AG04450 (cell line): Measurements from ENCODE around the gene STK38L. TPM values are rescaled to one million over a fixed set of nuclear protein-coding genes. Genes with fewer than 3 reads are reported as not detected.

ENCODE experiments used
- CTCF ChIA-PET: fragments of 300-600, 350-600 bp; formaldehyde crosslinking; extraction: SDS; loops from one replicate; lab custom pipeline; 2022; ENCODE audit warnings: antibody characterized with exemption, inconsistent platforms; lab: Charles Lee
- POLR2A ChIA-PET: fragments of 350-600 bp; formaldehyde crosslinking; extraction: SDS; loops from one replicate; lab custom pipeline; 2021; ENCODE audit warnings: antibody characterized with exemption, inconsistent platforms; lab: Yijun Ruan, JAX
- DNase-seq: peaks from one replicate; pipeline ENCODE4 v3.0.0-alpha.2; 2011; ENCODE audit warnings: low read depth, low spot score
- H3K27ac ChIP-seq: one replicate; pipeline ENCODE4 v1.5.1; 2012; ENCODE audit warnings: low read depth, low read length, control low read depth
- H3K27me3 ChIP-seq: one replicate; pipeline ENCODE4 v1.6.0; 2012; ENCODE audit warnings: low read length; ENCODE audit not compliant: control insufficient read depth, insufficient read depth
- H3K4me3 ChIP-seq: 2 replicates; pipeline ENCODE4 v1.5.1; 2011; ENCODE audit warnings: mild to moderate bottlenecking, low read depth, low read length, control low read depth
- H3K9me3 ChIP-seq: 2 replicates; pipeline ENCODE4 v1.5.1; 2012; ENCODE audit warnings: low read length; ENCODE audit not compliant: control insufficient read depth, insufficient read depth
- polyA plus RNA-seq: library from polyadenylated mRNA; depleted of rRNA; stranded (reverse); fragments of >200 nt; gene quantifications from 2 replicates; pipeline ENCODE4 v1.2.3, GENCODE V29; 2011
- TF ChIP-seq, protein P1 (sequence below): IDR thresholded peaks from 2 replicates; pipeline ENCODE4 v1.5.1; 2011; ENCODE audit warnings: low read depth, low read length, control low read depth, inconsistent platforms

STK38L gene
- polyA plus RNA-seq, 1 experiment, result 18.4 TPM

DNA sequence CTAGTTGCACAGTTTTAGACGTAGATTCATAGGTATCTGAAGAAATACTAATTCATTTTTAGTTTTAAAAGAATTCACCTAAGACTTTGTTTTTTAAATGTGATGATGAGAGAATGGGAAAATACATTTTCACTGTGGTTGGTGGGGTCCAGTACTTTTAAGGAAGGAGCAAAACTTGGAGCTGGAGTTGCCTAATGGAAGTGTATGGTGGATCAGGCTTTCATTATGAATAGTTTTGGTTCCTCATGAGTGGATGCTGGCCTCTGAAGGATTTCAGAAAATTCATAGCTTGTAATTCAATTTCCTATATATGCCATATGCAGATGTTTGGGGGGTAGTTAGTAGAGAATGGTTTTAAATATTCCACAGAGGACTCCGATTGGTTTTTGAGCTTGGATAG lies 27.1 kb downstream of the STK38L start:
- ChIA-PET CTCF (interaction anchor here (1.1 kb wide), 2 partner anchors 8 to 129 kb away, joined by 3 read pairs; no protein-coding TSS in a partner anchor), POLR2A (no interaction called here)
- H3K4me3 ChIP-seq, result no peak overlapping the region
- TF ChIP-seq, protein P1, sequence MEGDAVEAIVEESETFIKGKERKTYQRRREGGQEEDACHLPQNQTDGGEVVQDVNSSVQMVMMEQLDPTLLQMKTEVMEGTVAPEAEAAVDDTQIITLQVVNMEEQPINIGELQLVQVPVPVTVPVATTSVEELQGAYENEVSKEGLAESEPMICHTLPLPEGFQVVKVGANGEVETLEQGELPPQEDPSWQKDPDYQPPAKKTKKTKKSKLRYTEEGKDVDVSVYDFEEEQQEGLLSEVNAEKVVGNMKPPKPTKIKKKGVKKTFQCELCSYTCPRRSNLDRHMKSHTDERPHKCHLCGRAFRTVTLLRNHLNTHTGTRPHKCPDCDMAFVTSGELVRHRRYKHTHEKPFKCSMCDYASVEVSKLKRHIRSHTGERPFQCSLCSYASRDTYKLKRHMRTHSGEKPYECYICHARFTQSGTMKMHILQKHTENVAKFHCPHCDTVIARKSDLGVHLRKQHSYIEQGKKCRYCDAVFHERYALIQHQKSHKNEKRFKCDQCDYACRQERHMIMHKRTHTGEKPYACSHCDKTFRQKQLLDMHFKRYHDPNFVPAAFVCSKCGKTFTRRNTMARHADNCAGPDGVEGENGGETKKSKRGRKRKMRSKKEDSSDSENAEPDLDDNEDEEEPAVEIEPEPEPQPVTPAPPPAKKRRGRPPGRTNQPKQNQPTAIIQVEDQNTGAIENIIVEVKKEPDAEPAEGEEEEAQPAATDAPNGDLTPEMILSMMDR, result no peak
- H3K27ac ChIP-seq, result no peak overlapping the region
- DNase-seq, result no peak
- H3K9me3 ChIP-seq, result no peaks in the 10 kb centered on the region
- no peaks in the 10 kb centered on the region for H3K27me3 ChIP-seq

DNA sequence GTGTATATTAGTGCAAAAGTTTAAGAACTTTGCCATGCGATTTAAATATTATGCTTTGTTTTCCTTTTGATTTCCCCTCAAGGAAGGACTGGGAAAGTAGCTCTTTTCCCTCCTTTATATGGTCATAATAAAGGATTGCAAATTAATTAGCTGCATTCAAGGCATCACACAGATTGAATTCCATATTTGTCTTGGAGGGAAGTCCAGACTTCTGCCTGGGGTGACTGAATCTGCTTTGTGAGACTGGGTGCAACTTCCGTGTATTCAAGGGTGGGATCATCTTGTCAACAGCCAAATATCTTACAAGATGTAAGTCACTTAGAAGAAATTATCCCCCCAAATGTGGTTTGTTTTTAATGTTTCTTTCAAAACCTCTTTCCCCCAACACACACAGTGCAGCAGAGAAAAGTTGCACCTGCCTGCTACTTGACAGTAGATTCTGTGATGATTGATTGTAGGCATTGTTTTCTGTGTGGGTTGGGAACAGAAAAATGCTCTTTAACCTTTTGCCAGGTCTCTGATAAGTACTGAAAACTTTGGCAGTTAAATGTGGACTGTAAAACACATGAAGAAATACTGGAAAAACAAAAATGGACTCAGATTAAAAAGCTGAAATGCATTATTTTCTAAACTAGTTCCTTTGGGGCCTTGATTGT lies 28.4 kb downstream of the STK38L start:
- DNase-seq, result no peak
- Histone ChIP-seq H3K27me3 (no peaks in the 10 kb centered on the region), H3K27ac (no peak overlapping the region), H3K4me3 (no peak overlapping the region), H3K9me3 (no peaks in the 10 kb centered on the region)
- TF ChIP-seq, protein P1, result no peak
- ChIA-PET POLR2A (no interaction called here), CTCF (interaction anchor here (1.0 to 1.2 kb wide), 2 partner anchors 34 to 257 kb away, joined by 3 to 4 read pairs; no protein-coding TSS in a partner anchor)

DNA sequence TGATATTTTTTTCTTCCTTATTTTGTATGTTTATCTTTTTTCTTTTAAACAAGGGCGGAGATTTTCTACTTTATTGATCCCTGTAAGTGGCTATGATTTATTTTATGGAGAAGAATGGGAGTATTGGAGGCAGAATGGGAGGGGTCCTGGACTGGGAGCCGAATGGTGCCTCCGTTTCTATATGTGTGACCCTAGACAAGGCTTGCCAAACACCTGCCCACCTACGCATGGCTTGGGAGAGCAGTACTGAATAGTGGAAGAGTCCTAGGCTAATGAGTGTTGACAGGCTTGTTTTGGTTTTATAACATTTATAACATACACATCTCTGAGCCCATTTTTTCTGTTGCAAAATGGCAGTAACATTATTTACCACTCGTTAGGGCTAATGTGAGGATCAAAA lies 29.0 kb downstream of the STK38L start:
- Histone ChIP-seq H3K27me3 (no peaks in the 10 kb centered on the region), H3K9me3 (no peaks in the 10 kb centered on the region), H3K4me3 (no peak overlapping the region), H3K27ac (no peak overlapping the region)
- POLR2A ChIA-PET, result no interaction called here
- DNase-seq, result no peak
- CTCF ChIA-PET, result no interaction called here
- TF ChIP-seq, protein P1, result no peak

DNA sequence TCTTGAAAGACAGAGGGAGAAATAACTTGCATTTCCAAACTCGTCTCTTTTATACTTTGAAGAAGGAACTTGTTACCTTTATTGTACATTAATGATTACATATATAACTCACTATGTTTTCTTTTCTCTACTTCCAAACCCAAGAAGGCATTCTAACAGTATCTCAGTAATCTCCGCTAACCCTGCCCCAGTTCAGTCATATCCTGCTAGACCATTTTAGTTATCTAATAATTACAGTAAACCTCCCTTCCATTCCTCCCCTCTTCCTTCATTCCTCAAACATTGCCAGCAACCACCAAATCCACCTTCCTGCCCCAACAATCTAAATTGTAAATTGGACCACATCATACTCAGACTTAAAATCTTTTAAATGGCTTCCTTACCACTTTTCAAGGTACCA lies 30.6 kb downstream of the STK38L start:
- CTCF ChIA-PET, result interaction anchor here (0.6 kb wide), 1 partner anchor 260 kb away, joined by 3 read pairs; no protein-coding TSS in a partner anchor
- Histone ChIP-seq H3K9me3 (no peaks in the 10 kb centered on the region), H3K27me3 (no peaks in the 10 kb centered on the region), H3K4me3 (no peak overlapping the region), H3K27ac (no peak overlapping the region)
- POLR2A ChIA-PET, result no interaction called here
- DNase-seq, result no peak
- TF ChIP-seq, protein P1, result no peak

DNA sequence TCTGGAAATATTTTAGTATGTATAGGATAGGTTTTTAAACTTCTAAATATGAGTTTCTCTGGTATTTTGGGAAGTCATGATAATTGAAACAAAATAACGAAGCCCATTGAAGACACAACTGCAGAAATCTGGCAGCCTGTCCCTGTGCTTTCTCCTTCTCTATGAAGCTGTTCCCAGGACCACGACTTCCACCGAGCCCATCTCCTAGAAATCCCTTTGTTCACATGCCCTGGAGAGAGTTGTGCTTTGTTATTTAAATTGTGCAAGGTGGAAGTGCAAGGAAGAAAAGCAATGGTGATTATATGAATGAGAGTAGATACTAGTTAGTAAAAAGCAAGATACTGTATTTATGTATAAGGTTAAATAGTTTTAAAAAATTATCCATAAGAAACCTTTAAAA lies 32.2 kb downstream of the STK38L start:
- CTCF ChIA-PET, result no interaction called here

More for the DNA sequence above, 32.2 kb downstream of the STK38L start:
- no peak overlapping the region for H3K27ac ChIP-seq
- DNase-seq, result no peak
- POLR2A ChIA-PET, result no interaction called here
- H3K27me3 ChIP-seq, result no peaks in the 10 kb centered on the region
- H3K4me3 ChIP-seq, result no peak overlapping the region
- H3K9me3 ChIP-seq, result no peaks in the 10 kb centered on the region
- TF ChIP-seq, protein P1, result no peak
